Gastroesophageal sphincter (tissue), 4 donors: ENCODE data around the gene ANAPC16. TPM values are rescaled to one million over a fixed set of nuclear protein-coding genes. Genes with fewer than 3 reads are reported as not detected.

ENCODE experiments used
- ATAC-seq: fragments of 150-250 bp; one replicate; pipeline ENCODE4 v1.9.1; 2016; ENCODE audit warnings: mild to moderate bottlenecking, moderate library complexity
- H3K27ac ChIP-seq, 4 donors: fragments of 200-600 bp; sonication (generic) in 3 of 4; 1 replicate in 3 of 4; 2 replicates in 1 of 4; pipeline ENCODE4 v1.5.1; 2016 to 2019
- H3K27me3 ChIP-seq: fragments of 200-600 bp; sonication (generic); one replicate; pipeline ENCODE4 v1.5.1; 2019
- H3K36me3 ChIP-seq, 2 donors: fragments of 200-600 bp; sonication (generic); one replicate each; pipeline ENCODE4 v1.5.1; 2019; ENCODE audit warnings: control low read depth in 1 of 2
- H3K4me1 ChIP-seq, 3 donors: fragments of 200-600 bp; sonication (generic); 1 replicate in 2 of 3; 2 replicates in 1 of 3; pipeline ENCODE4 v1.5.1; 2016 to 2019; ENCODE audit warnings: control low read depth in 2 of 3
- H3K4me3 ChIP-seq, 2 donors: fragments of 200-600 bp; sonication (generic); one replicate each; pipeline ENCODE4 v1.5.1; 2019; ENCODE audit warnings: mild to moderate bottlenecking in 1 of 2, moderate library complexity in 1 of 2
- H3K9me3 ChIP-seq, 3 donors: fragments of 200-600 bp; sonication (generic); one replicate each; pipeline ENCODE4 v1.5.1; 2017 to 2019; ENCODE audit warnings: control low read depth in 2 of 3
- CTCF ChIP-seq, 4 experiments: fragments of 200-600 bp in 2 of 4; fragments of 450-650 bp in 2 of 4; sonication (generic) in 1 of 4; IDR thresholded peaks; one replicate each; pipeline ENCODE4 v1.5.1; 2017 to 2019; ENCODE audit warnings: antibody characterized with exemption in 4 of 4, mild to moderate bottlenecking in 2 of 4, moderate library complexity in 2 of 4
- EP300 ChIP-seq: sonication (generic); formaldehyde crosslinking; IDR thresholded peaks from one replicate; pipeline ENCODE4 v1.6.1; 2017; ENCODE audit warnings: antibody characterized with exemption, mild to moderate bottlenecking
- POLR2A ChIP-seq, 2 donors: fragments of 450-650 bp; IDR thresholded peaks; one replicate each; pipeline ENCODE4 v1.6.1; 2017; ENCODE audit warnings: antibody characterized with exemption in 2 of 2, mild to moderate bottlenecking in 2 of 2, moderate library complexity in 1 of 2
- POLR2AphosphoS5 ChIP-seq: sonication (generic); formaldehyde crosslinking; IDR thresholded peaks from one replicate; pipeline ENCODE4 v1.6.1; 2017; ENCODE audit warnings: antibody characterized with exemption
- WGBS, 2 donors: methylation state at CpG; one replicate each; pipeline ENCODE4 v1.1.5; 2018; ENCODE audit warnings: low coverage in 1 of 2; 5-methylcytosine and 5-hydroxymethylcytosine counted together
- total RNA-seq, 4 donors: library from RNA; depleted of rRNA; stranded (reverse); fragments of >200 nt; gene quantifications; one replicate each; pipeline ENCODE4 v1.1.0, GENCODE V29; 2016

ANAPC16 gene
- total RNA-seq, 4 donors from 2014 or later, result 133 to 196 (median 156) TPM

GRCh38 chr10:72233621-72234020 lies 17.8 kb downstream of the ANAPC16 start:
- ATAC-seq, result no peak
- Histone ChIP-seq H3K27ac (peak overlapping the region in 1 of 4 donors; percentile 37), H3K27me3 (no peaks in the 10 kb centered on the region), H3K4me1 (peaks cover 3 to 26% (median 9%) of the 10 kb centered on the region in 3 donors), H3K9me3 (no peaks in the 10 kb centered on the region), H3K36me3 (peaks cover 0 to 80% of the 10 kb centered on the region in 2 donors), H3K4me3 (no peak overlapping the region)
- TF ChIP-seq EP300 (no peak), POLR2A (IDR thresholded peaks at IDR 0.05) (no peak), POLR2AphosphoS5 (no peak), CTCF (IDR thresholded peaks at IDR 0.05) (no peak)

GRCh38 chr10:72234560-72235095 lies 18.8 kb downstream of the ANAPC16 start:
- no peak for ATAC-seq
- 71 to 79% methylated on average over 1 to 6 of the region's 6 CpGs for WGBS, 2 donors
- peak overlapping the region in 1 of 4 donors; percentile 37 for H3K27ac ChIP-seq

GRCh38 chr10:72235544-72236279 lies 19.9 kb downstream of the ANAPC16 start:
- TF ChIP-seq EP300 (no peak), CTCF (IDR thresholded peaks at IDR 0.05) (no peak), POLR2AphosphoS5 (no peak), POLR2A (IDR thresholded peaks at IDR 0.05) (no peak)
- H3K27me3 ChIP-seq, result no peaks in the 10 kb centered on the region
- ATAC-seq, result no peak
- no peaks in the 10 kb centered on the region for H3K9me3 ChIP-seq
- H3K36me3 ChIP-seq, result peaks cover 0 to 78% of the 10 kb centered on the region in 2 donors
- H3K4me1 ChIP-seq, result peaks cover 0 to 5% (median 0%) of the 10 kb centered on the region in 3 donors
- no peak overlapping the region for H3K4me3 ChIP-seq
- WGBS, 2 donors, result 86 to 88% methylated on average over 5 to 6 of the region's 6 CpGs
- H3K27ac ChIP-seq, result peak overlapping the region in 1 of 4 donors; percentile 9

More at GRCh38 chr10:72234560-72235095, 18.8 kb downstream of the ANAPC16 start:
- H3K27me3 ChIP-seq, result no peaks in the 10 kb centered on the region
- no peak for TF ChIP-seq POLR2AphosphoS5
- TF ChIP-seq POLR2A (IDR thresholded peaks at IDR 0.05), result no peak
- no peak for TF ChIP-seq EP300
- TF ChIP-seq CTCF (IDR thresholded peaks at IDR 0.05), result no peak
- no peak overlapping the region for H3K4me3 ChIP-seq
- H3K9me3 ChIP-seq, result no peaks in the 10 kb centered on the region
- H3K36me3 ChIP-seq, result peaks cover 0 to 83% of the 10 kb centered on the region in 2 donors
- H3K4me1 ChIP-seq, result peaks cover 0 to 16% (median 4%) of the 10 kb centered on the region in 3 donors

- peak overlapping the region in 1 of 4 donors; percentile 14 for H3K27ac ChIP-seq
- peaks cover 5 to 23% (median 18%) of the 10 kb centered on the region in 3 donors for H3K4me1 ChIP-seq
- no peaks in the 10 kb centered on the region for H3K27me3 ChIP-seq
- no peak overlapping the region for H3K4me3 ChIP-seq
- no peak for ATAC-seq
- WGBS, 2 donors, result 88 to 91% methylated on average over 6 to 10 of the region's 13 CpGs
- TF ChIP-seq POLR2A (IDR thresholded peaks at IDR 0.05) (no peak), CTCF (IDR thresholded peaks at IDR 0.05) (no peak)
- no peaks in the 10 kb centered on the region for H3K9me3 ChIP-seq
- H3K36me3 ChIP-seq, result peaks cover 0 to 51% of the 10 kb centered on the region in 2 donors
Observed at GRCh38 chr10:72238392-72239175, 22.8 kb downstream of the ANAPC16 start.
